ENCODE measurements around the gene HADH.

HADH gene

DNA sequence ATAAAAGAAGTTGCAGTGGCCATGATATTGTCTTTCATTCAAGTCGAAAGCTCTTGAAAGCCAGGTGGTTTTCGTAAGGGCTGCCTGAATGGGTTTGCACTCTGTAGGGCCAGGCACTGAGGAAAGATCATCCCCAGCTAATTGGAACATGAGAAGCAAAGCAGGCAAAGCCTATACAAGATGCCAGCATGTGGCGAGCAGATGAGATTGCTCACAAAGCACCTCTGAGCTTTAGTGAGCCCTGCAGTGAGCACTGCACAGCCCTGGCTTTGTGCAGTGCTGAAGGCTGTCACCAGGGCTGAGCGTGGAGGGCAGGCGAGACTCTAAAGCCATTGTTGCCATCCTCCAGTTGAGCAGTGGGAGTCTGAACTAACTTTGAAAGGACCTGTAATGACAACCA is 53.8 kb downstream of the HADH start:
- H2BK5ac ChIP-seq (ENCODE audit: low read depth, low read length, poor library complexity): no peak overlapping the region
- peaks cover 4 to 8% of the 10 kb centered on the region in 2 experiments for H3K36me3 ChIP-seq (ENCODE audit: control insufficient read depth in 1 of 2, insufficient read depth in 2 of 2, low read length in 2 of 2)
- H2BK12ac ChIP-seq (ENCODE audit: low read length): no peak overlapping the region
- no peak overlapping the region for H2AFZ ChIP-seq (ENCODE audit: insufficient read depth, low read length, poor library complexity)
- no peak overlapping the region for H3K14ac ChIP-seq (ENCODE audit: low read length)
- H3K18ac ChIP-seq (ENCODE audit: low read length): no peak overlapping the region
- no peak overlapping the region for H3K4me2 ChIP-seq (ENCODE audit: low read length)
- WGBS (ENCODE audit: extremely low coverage, insufficient coverage, insufficient read length): no CpG with 5 or more reads among the region's 5 CpGs
- H4K91ac ChIP-seq (ENCODE audit: low read depth, low read length): no peak overlapping the region
- no peaks in the 10 kb centered on the region for H3K79me1 ChIP-seq (ENCODE audit: low read length)
- DNase-seq: no peak
- no peak overlapping the region for H3K27ac ChIP-seq (ENCODE audit: low read depth, low read length)
- H4K12ac ChIP-seq (ENCODE audit: low read depth, low read length): no peak overlapping the region
- no peaks in the 10 kb centered on the region for H3K79me2 ChIP-seq (ENCODE audit: control insufficient read depth, insufficient read depth, low read length, poor library complexity)
- no peak overlapping the region for H2AK5ac ChIP-seq (ENCODE audit: low read length)
- H3K23ac ChIP-seq (ENCODE audit: low read length): no peak overlapping the region
- no peak overlapping the region for H3K4ac ChIP-seq (ENCODE audit: low read depth, low read length)
- H3K4me3 ChIP-seq (ENCODE audit: low read depth, low read length): no peak overlapping the region
- no peaks in the 10 kb centered on the region for H3K4me1 ChIP-seq (ENCODE audit: control insufficient read depth in 1 of 2, insufficient read depth in 2 of 2, low read length in 2 of 2)
- no peak overlapping the region for H2BK120ac ChIP-seq (ENCODE audit: insufficient read depth, low read length, poor library complexity)
- H3K9ac ChIP-seq (ENCODE audit: low read length): no peak overlapping the region
- H4K8ac ChIP-seq (ENCODE audit: low read depth, low read length): no peak overlapping the region
- H3K9me3 ChIP-seq (ENCODE audit: insufficient read depth, low read depth, low read length): no peaks in the 10 kb centered on the region
- no peaks in the 10 kb centered on the region for H3K27me3 ChIP-seq (ENCODE audit: insufficient read depth, low read length)

DNA sequence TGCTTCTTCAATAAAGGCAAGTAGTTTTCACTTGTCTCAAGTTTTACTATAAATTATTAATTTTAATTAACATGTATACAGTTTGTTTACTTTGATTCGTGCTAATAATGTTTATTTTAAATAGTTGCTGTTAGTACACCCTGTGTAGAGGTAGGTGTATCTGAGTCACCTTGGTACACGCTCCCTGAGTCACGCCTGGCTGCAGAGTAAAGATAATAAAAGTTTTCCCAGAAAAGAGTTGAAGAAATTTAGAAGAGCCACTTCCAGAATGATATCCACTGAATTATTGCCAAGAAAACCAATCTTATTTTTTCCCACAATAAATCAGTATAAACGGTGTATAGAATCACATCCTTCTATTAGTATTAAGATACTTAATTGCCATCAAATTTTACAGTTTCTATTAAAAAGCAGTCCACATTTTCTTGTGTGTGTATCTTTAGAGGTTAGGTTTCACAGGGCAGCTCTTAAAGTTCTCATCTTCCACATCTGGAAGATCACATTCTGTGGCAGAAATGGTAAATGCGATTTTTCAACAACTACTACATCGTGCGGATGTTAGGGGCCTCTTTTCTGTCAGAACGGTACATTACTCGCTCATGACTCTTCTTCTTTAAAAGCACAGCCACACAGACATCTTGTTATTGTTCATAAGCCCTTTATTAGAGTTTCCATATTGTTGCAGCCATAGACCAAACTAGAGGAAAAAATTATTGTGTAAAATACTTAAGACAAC is 55.4 kb downstream of the HADH start:
- Histone ChIP-seq H3K36me3 (ENCODE audit: control insufficient read depth in 1 of 2, insufficient read depth in 2 of 2, low read length in 2 of 2) (peaks cover 4 to 8% of the 10 kb centered on the region in 2 experiments), H3K27me3 (ENCODE audit: insufficient read depth, low read length) (no peaks in the 10 kb centered on the region), H3K23ac (ENCODE audit: low read length) (no peak overlapping the region), H2AK5ac (ENCODE audit: low read length) (no peak overlapping the region), H2BK120ac (ENCODE audit: insufficient read depth, low read length, poor library complexity) (no peak overlapping the region), H2AFZ (ENCODE audit: insufficient read depth, low read length, poor library complexity) (no peak overlapping the region), H4K12ac (ENCODE audit: low read depth, low read length) (no peak overlapping the region), H3K4ac (ENCODE audit: low read depth, low read length) (no peak overlapping the region), H3K18ac (ENCODE audit: low read length) (no peak overlapping the region), H2BK5ac (ENCODE audit: low read depth, low read length, poor library complexity) (no peak overlapping the region), H4K8ac (ENCODE audit: low read depth, low read length) (no peak overlapping the region), H3K79me1 (ENCODE audit: low read length) (no peaks in the 10 kb centered on the region), H3K9me3 (ENCODE audit: insufficient read depth, low read depth, low read length) (no peaks in the 10 kb centered on the region), H3K4me1 (ENCODE audit: control insufficient read depth in 1 of 2, insufficient read depth in 2 of 2, low read length in 2 of 2) (no peaks in the 10 kb centered on the region), H2BK12ac (ENCODE audit: low read length) (no peak overlapping the region), H3K14ac (ENCODE audit: low read length) (no peak overlapping the region), H4K91ac (ENCODE audit: low read depth, low read length) (no peak overlapping the region), H3K4me3 (ENCODE audit: low read depth, low read length) (no peak overlapping the region), H3K79me2 (ENCODE audit: control insufficient read depth, insufficient read depth, low read length, poor library complexity) (no peaks in the 10 kb centered on the region), H3K9ac (ENCODE audit: low read length) (no peak overlapping the region), H3K4me2 (ENCODE audit: low read length) (no peak overlapping the region), H3K27ac (ENCODE audit: low read depth, low read length) (no peak overlapping the region)
- no CpG with 5 or more reads among the region's 9 CpGs for WGBS (ENCODE audit: extremely low coverage, insufficient coverage, insufficient read length)
- no peak for DNase-seq

DNA sequence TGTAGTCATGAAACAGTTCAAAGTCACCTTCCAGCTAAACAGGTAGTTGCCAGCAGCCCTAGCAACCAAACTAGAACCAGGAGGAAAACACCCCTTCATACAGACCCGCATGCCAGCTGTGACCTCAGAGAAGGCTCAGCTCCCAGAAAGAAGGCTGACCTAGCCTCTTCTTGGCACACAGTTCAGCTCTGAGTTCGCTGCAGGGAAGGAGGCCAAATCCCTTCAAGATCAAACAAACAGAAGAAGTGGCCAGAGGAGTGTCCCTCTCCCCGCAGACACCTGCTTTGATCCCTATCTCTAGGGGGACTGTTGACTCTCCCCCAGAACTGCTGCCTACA is 56.0 kb downstream of the HADH start:
- no peak overlapping the region for H3K4ac ChIP-seq (ENCODE audit: low read depth, low read length)
- no peak overlapping the region for H2AFZ ChIP-seq (ENCODE audit: insufficient read depth, low read length, poor library complexity)
- H2BK120ac ChIP-seq (ENCODE audit: insufficient read depth, low read length, poor library complexity): no peak overlapping the region
- H4K12ac ChIP-seq (ENCODE audit: low read depth, low read length): no peak overlapping the region
- H3K36me3 ChIP-seq (ENCODE audit: control insufficient read depth in 1 of 2, insufficient read depth in 2 of 2, low read length in 2 of 2): peaks cover 4 to 8% of the 10 kb centered on the region in 2 experiments
- no peaks in the 10 kb centered on the region for H3K79me2 ChIP-seq (ENCODE audit: control insufficient read depth, insufficient read depth, low read length, poor library complexity)
- no peak for DNase-seq
- H3K27me3 ChIP-seq (ENCODE audit: insufficient read depth, low read length): no peaks in the 10 kb centered on the region
- no peaks in the 10 kb centered on the region for H3K79me1 ChIP-seq (ENCODE audit: low read length)
- no peak overlapping the region for H2BK12ac ChIP-seq (ENCODE audit: low read length)
- no peak overlapping the region for H2BK5ac ChIP-seq (ENCODE audit: low read depth, low read length, poor library complexity)
- H3K4me2 ChIP-seq (ENCODE audit: low read length): no peak overlapping the region
- WGBS (ENCODE audit: extremely low coverage, insufficient coverage, insufficient read length): no CpG with 5 or more reads among the region's 3 CpGs
- no peak overlapping the region for H3K9ac ChIP-seq (ENCODE audit: low read length)
- H3K9me3 ChIP-seq (ENCODE audit: insufficient read depth, low read depth, low read length): no peaks in the 10 kb centered on the region
- H3K4me3 ChIP-seq (ENCODE audit: low read depth, low read length): no peak overlapping the region
- H3K14ac ChIP-seq (ENCODE audit: low read length): no peak overlapping the region
- no peak overlapping the region for H2AK5ac ChIP-seq (ENCODE audit: low read length)
- H3K27ac ChIP-seq (ENCODE audit: low read depth, low read length): no peak overlapping the region
- H4K91ac ChIP-seq (ENCODE audit: low read depth, low read length): no peak overlapping the region
- H3K4me1 ChIP-seq (ENCODE audit: control insufficient read depth in 1 of 2, insufficient read depth in 2 of 2, low read length in 2 of 2): peaks cover 2% of the 10 kb centered on the region in 2 experiments
- H3K23ac ChIP-seq (ENCODE audit: low read length): no peak overlapping the region
- no peak overlapping the region for H3K18ac ChIP-seq (ENCODE audit: low read length)
- H4K8ac ChIP-seq (ENCODE audit: low read depth, low read length): no peak overlapping the region

DNA sequence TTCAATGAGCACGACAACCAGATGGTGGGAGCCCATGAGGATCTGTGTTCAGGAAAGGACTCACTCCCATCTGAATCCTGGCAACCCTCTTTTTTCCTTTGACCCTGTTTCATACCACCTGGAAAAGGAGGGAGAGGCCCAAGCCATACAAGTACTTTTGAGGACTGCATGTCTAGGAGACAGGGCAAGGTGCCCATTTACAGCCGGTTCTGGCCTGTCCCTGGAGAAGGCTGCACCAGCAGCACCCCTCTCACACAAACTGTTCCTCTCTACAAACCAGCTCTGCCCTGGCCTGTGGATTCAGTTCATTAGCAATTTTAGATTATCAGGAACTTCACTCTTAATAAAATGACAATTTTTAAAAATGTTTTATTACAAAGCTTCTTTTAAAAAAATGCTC is 57.5 kb downstream of the HADH start:
- Histone ChIP-seq H3K14ac (ENCODE audit: low read length) (no peak overlapping the region), H3K9me3 (ENCODE audit: insufficient read depth, low read depth, low read length) (no peaks in the 10 kb centered on the region), H3K79me1 (ENCODE audit: low read length) (no peaks in the 10 kb centered on the region), H3K4ac (ENCODE audit: low read depth, low read length) (no peak overlapping the region), H4K12ac (ENCODE audit: low read depth, low read length) (no peak overlapping the region), H3K36me3 (ENCODE audit: control insufficient read depth in 1 of 2, insufficient read depth in 2 of 2, low read length in 2 of 2) (peaks cover 4 to 8% of the 10 kb centered on the region in 2 experiments), H4K91ac (ENCODE audit: low read depth, low read length) (no peak overlapping the region), H3K4me3 (ENCODE audit: low read depth, low read length) (no peak overlapping the region), H3K23ac (ENCODE audit: low read length) (no peak overlapping the region), H3K27ac (ENCODE audit: low read depth, low read length) (no peak overlapping the region), H3K9ac (ENCODE audit: low read length) (no peak overlapping the region), H4K8ac (ENCODE audit: low read depth, low read length) (no peak overlapping the region), H3K27me3 (ENCODE audit: insufficient read depth, low read length) (no peaks in the 10 kb centered on the region), H2AK5ac (ENCODE audit: low read length) (no peak overlapping the region), H3K79me2 (ENCODE audit: control insufficient read depth, insufficient read depth, low read length, poor library complexity) (no peaks in the 10 kb centered on the region), H3K4me2 (ENCODE audit: low read length) (no peak overlapping the region), H2BK12ac (ENCODE audit: low read length) (no peak overlapping the region), H3K4me1 (ENCODE audit: control insufficient read depth in 1 of 2, insufficient read depth in 2 of 2, low read length in 2 of 2) (peaks cover 5 to 6% of the 10 kb centered on the region in 2 experiments), H2BK120ac (ENCODE audit: insufficient read depth, low read length, poor library complexity) (no peak overlapping the region), H3K18ac (ENCODE audit: low read length) (no peak overlapping the region), H2AFZ (ENCODE audit: insufficient read depth, low read length, poor library complexity) (no peak overlapping the region), H2BK5ac (ENCODE audit: low read depth, low read length, poor library complexity) (no peak overlapping the region)
- no CpG with 5 or more reads among the region's 2 CpGs for WGBS (ENCODE audit: extremely low coverage, insufficient coverage, insufficient read length)
- DNase-seq: no peak

Measured in trophoblast cell (in vitro differentiated cells and primary cell).